ENCODE data around the gene RFX2. TPM values are rescaled to one million over a fixed set of nuclear protein-coding genes. Genes with fewer than 3 reads are reported as not detected.

The RFX2 gene
- total and polyA plus RNA-seq, 9 of the 15 experiments (the other 6 are each of a cell fraction or from before 2014, with no cell fraction given), result 3.6 to 18.7 (median 8.7) TPM

DNA sequence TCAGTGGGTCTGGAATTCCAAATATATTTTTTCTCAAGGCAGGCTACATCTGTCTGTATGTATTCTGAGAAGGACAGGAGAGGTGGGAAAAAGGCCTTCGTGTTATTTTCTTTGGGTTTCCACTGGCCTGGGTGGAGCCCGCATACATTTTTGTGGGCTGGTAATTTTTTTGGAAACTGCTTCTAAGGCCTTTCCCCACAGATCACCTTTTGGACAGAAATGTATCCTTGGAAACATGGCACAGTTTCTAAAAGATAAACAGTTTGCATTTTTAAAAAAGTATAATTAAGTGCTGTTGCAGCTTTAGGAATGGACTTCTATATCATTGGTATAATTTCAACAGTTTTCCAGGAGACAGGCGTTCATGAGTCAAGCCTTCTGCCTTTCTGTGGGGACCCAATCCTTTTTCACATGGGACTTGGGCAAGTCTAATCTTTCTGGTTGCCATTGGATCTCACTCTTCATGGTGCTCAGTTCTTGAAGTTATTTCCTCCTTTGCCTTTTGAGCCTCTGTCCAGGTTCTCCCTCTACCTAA, 8.9 kb downstream of the RFX2 start:
- no peaks in the 10 kb centered on the region for H3K9me3 ChIP-seq (replicated peaks; ENCODE audit: control insufficient read depth, insufficient read depth, low read depth, low read length)
- FAIRE-seq (no peak), ATAC-seq (no peak), DNase-seq (ENCODE audit: extremely low read depth in 1 of 4, low spot score in 3 of 4) (no peak)
- H3K27me3 ChIP-seq (ENCODE audit: control insufficient read depth in 2 of 2, insufficient read depth in 2 of 2, low read length in 2 of 2), result no peaks in the 10 kb centered on the region
- TF ChIP-seq, protein P1, sequence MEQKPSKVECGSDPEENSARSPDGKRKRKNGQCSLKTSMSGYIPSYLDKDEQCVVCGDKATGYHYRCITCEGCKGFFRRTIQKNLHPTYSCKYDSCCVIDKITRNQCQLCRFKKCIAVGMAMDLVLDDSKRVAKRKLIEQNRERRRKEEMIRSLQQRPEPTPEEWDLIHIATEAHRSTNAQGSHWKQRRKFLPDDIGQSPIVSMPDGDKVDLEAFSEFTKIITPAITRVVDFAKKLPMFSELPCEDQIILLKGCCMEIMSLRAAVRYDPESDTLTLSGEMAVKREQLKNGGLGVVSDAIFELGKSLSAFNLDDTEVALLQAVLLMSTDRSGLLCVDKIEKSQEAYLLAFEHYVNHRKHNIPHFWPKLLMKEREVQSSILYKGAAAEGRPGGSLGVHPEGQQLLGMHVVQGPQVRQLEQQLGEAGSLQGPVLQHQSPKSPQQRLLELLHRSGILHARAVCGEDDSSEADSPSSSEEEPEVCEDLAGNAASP (IDR thresholded peaks at IDR 0.05), result no peak
- no peak for TF ChIP-seq ZZZ3 (IDR thresholded peaks at IDR 0.05)
- no peak for TF ChIP-seq GTF2F1 (IDR thresholded peaks at IDR 0.05; ENCODE audit: low read depth, low read length)
- TF ChIP-seq, protein P2, sequence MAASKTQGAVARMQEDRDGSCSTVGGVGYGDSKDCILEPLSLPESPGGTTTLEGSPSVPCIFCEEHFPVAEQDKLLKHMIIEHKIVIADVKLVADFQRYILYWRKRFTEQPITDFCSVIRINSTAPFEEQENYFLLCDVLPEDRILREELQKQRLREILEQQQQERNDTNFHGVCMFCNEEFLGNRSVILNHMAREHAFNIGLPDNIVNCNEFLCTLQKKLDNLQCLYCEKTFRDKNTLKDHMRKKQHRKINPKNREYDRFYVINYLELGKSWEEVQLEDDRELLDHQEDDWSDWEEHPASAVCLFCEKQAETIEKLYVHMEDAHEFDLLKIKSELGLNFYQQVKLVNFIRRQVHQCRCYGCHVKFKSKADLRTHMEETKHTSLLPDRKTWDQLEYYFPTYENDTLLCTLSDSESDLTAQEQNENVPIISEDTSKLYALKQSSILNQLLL (CRISPR knock-in tag; IDR thresholded peaks at IDR 0.05; ENCODE audit: borderline replicate concordance), result no peak
- ChIA-PET POLR2A (interaction anchor here (1.5 kb wide), 1 partner anchor 9 kb away, joined by 5 read pairs; no protein-coding TSS in a partner anchor), CTCF (ENCODE audit: low intra/inter-chr PET ratio) (no interaction called here)
- H3K4me1 ChIP-seq (replicated peaks in 1 of 2; ENCODE audit: control insufficient read depth in 2 of 2, insufficient read depth in 2 of 2, low read length in 2 of 2), result peaks cover 18 to 20% of the 10 kb centered on the region in 2 experiments; a peak in 4 of 5 replicates
- H3K79me2 ChIP-seq (ENCODE audit: control insufficient read depth, insufficient read depth, low read length), result peaks cover 11% of the 10 kb centered on the region
- no peak overlapping the region for H3K4me3 ChIP-seq
- no peaks in the 10 kb centered on the region for H4K20me1 ChIP-seq (replicated peaks; ENCODE audit: control insufficient read depth, insufficient read depth, low read length)
- H3K4me2 ChIP-seq (ENCODE audit: insufficient read depth, low read length), result no peak overlapping the region
- H2AFZ ChIP-seq (ENCODE audit: low read depth, low read length), result no peak overlapping the region
- no TSS peak for BruUV-seq (replicated peaks)
- intact Hi-C loops (cut with micrococcal nuclease) (no loop called here), in situ Hi-C loops (cut with MboI) (no loop called here)
- H3K36me3 ChIP-seq (ENCODE audit: control insufficient read depth, insufficient read depth, low read length), result no peaks in the 10 kb centered on the region
- 83% methylated on average over 3 of the region's 3 CpGs for WGBS (ENCODE audit: insufficient coverage, low coverage, missing lambda C conversion rate)
- no peak overlapping the region for H3K27ac ChIP-seq (ENCODE audit: extremely low read depth, low read depth, low read length)
- no peaks in the 10 kb centered on the region for H3K9me1 ChIP-seq (ENCODE audit: control insufficient read depth, insufficient read depth, low read length)
- H3K9ac ChIP-seq (ENCODE audit: insufficient read depth in 1 of 2, low read depth in 2 of 2, low read length in 2 of 2), result no peak overlapping the region
